SK-N-SH treated with all-trans-retinoic acid at 6 μM for 48 hours (cell line): ENCODE data around the gene NSD1.

Experiments used
- ATAC-seq: fragments of 200-7000 bp; cut with Tn5 transposase; 3 replicates; pipeline ENCODE4 v1.9.1; 2020; ENCODE audit warnings: mild to moderate bottlenecking, moderate library complexity
- ARNTL ChIP-seq: fragments of 450-650 bp; formaldehyde crosslinking; IDR thresholded peaks from 2 replicates; pipeline ENCODE4 v1.5.0; 2020; ENCODE audit warnings: low read depth, mild to moderate bottlenecking, moderate library complexity, borderline replicate concordance
- BACH2 ChIP-seq: fragments of 250-450 bp; sonication (Bioruptor Pico); IDR thresholded peaks from 2 replicates; pipeline ENCODE4 v1.9.0; 2021; ENCODE audit warnings: mild to moderate bottlenecking, borderline replicate concordance
- CREB5 ChIP-seq: fragments of 250-450 bp; sonication (Bioruptor Pico); IDR thresholded peaks from 2 replicates; pipeline ENCODE4 v1.5.1; 2020; ENCODE audit warnings: low read depth, mild to moderate bottlenecking, moderate library complexity
- CSDC2 ChIP-seq: fragments of 250-450 bp; sonication (Bioruptor Pico); IDR thresholded peaks from 2 replicates; pipeline ENCODE4 v1.5.0; 2020; ENCODE audit warnings: mild to moderate bottlenecking, moderate library complexity
- CSRNP3 ChIP-seq: fragments of 250-450 bp; sonication (Bioruptor Pico); IDR thresholded peaks from 2 replicates; pipeline ENCODE4 v1.5.1; 2021; ENCODE audit warnings: mild to moderate bottlenecking, moderate library complexity
- ESRRG ChIP-seq: fragments of 250-450 bp; sonication (Bioruptor Pico); IDR thresholded peaks from 2 replicates; pipeline ENCODE4 v1.6.1; 2021; ENCODE audit warnings: mild to moderate bottlenecking
- GLIS3 ChIP-seq: fragments of 250-450 bp; sonication (Bioruptor Pico); IDR thresholded peaks from 2 replicates; pipeline ENCODE4 v1.5.0; 2020; ENCODE audit warnings: mild to moderate bottlenecking, moderate library complexity
- ISL1 ChIP-seq: fragments of 250-450 bp; sonication (Bioruptor Pico); IDR thresholded peaks from 2 replicates; pipeline ENCODE4 v2.1.2; 2022; ENCODE audit warnings: mild to moderate bottlenecking, moderate library complexity
- OSR1 ChIP-seq: fragments of 250-450 bp; sonication (Bioruptor Pico); IDR thresholded peaks from 2 replicates; pipeline ENCODE4 v1.8.0; 2022; ENCODE audit warnings: moderate library complexity, mild to moderate bottlenecking, inconsistent platforms
- PATZ1 ChIP-seq: fragments of 250-450 bp; sonication (Bioruptor Pico); IDR thresholded peaks from 2 replicates; pipeline ENCODE4 v1.8.0; 2020; ENCODE audit warnings: mild to moderate bottlenecking, moderate library complexity, borderline replicate concordance
- POU6F1 ChIP-seq: fragments of 250-450 bp; sonication (Bioruptor Pico); IDR thresholded peaks from 2 replicates; pipeline ENCODE4 v1.8.0; 2021; ENCODE audit warnings: low read depth, mild to moderate bottlenecking, moderate library complexity, borderline replicate concordance
- RARB ChIP-seq: fragments of 250-450 bp; sonication (Bioruptor Pico); IDR thresholded peaks from 2 replicates; pipeline ENCODE4 v1.8.0; 2021; ENCODE audit warnings: mild to moderate bottlenecking, moderate library complexity
- SNAI2 ChIP-seq: fragments of 250-450 bp; sonication (Bioruptor Pico); IDR thresholded peaks from 2 replicates; pipeline ENCODE4 v1.5.0; 2020; ENCODE audit warnings: mild to moderate bottlenecking, moderate library complexity
- TCF4 ChIP-seq: fragments of 250-450 bp; sonication (Bioruptor Pico); IDR thresholded peaks from 2 replicates; pipeline ENCODE4 v1.8.0; 2021; ENCODE audit warnings: mild to moderate bottlenecking, moderate library complexity, borderline replicate concordance
- TOX ChIP-seq: fragments of 250-450 bp; sonication (Bioruptor Pico); IDR thresholded peaks from 2 replicates; pipeline ENCODE4 v1.8.0; 2021; ENCODE audit warnings: mild to moderate bottlenecking, moderate library complexity, borderline replicate concordance
- TSHZ2 ChIP-seq: fragments of 250-450 bp; sonication (Bioruptor Pico); IDR thresholded peaks from 2 replicates; pipeline ENCODE4 v1.5.0; 2020; ENCODE audit warnings: mild to moderate bottlenecking, moderate library complexity
- ZC3H10 ChIP-seq: fragments of 250-450 bp; sonication (Bioruptor Pico); IDR thresholded peaks from 2 replicates; pipeline ENCODE4 v1.5.1; 2021; ENCODE audit warnings: mild to moderate bottlenecking, moderate library complexity
- ZNF70 ChIP-seq: fragments of 450-650 bp; formaldehyde crosslinking; IDR thresholded peaks from 2 replicates; pipeline ENCODE4 v1.5.0; 2020; ENCODE audit warnings: mild to moderate bottlenecking, moderate library complexity

Gene NSD1

GRCh38 chr5:177293819-177294581, 160.4 kb downstream of the NSD1 start:
- TF ChIP-seq PATZ1 (CRISPR knock-in tag) (no peak), ARNTL (CRISPR knock-in tag) (no peak), ESRRG (no peak), TOX (CRISPR knock-in tag) (no peak), POU6F1 (CRISPR knock-in tag) (no peak), CREB5 (CRISPR knock-in tag) (no peak), SNAI2 (no peak), OSR1 (CRISPR knock-in tag) (no peak), ZC3H10 (CRISPR knock-in tag) (no peak), RARB (CRISPR knock-in tag) (no peak), CSRNP3 (no peak), CSDC2 (CRISPR knock-in tag) (no peak)
- TF ChIP-seq, all 23 proteins: peak for 0
- no peak for ATAC-seq

GRCh38 chr5:177294632-177295031, 161.1 kb downstream of the NSD1 start:
- no peak for ATAC-seq
- no peak for TF ChIP-seq ISL1 (CRISPR knock-in tag)
- no peak for TF ChIP-seq TSHZ2 (CRISPR knock-in tag)
- TF ChIP-seq GLIS3, result no peak
- TF ChIP-seq TOX (CRISPR knock-in tag), result no peak
- TF ChIP-seq SNAI2, result no peak
- TF ChIP-seq ZNF70, result no peak
- no peak for TF ChIP-seq POU6F1 (CRISPR knock-in tag)
- TF ChIP-seq CSDC2 (CRISPR knock-in tag), result no peak
- no peak for TF ChIP-seq ZC3H10 (CRISPR knock-in tag)
- no peak for TF ChIP-seq OSR1 (CRISPR knock-in tag)
- no peak for TF ChIP-seq TCF4 (CRISPR knock-in tag)
- no peak for TF ChIP-seq RARB (CRISPR knock-in tag)
- TF ChIP-seq BACH2, result no peak
- no peak for TF ChIP-seq ESRRG
- no peak for TF ChIP-seq CREB5 (CRISPR knock-in tag)
